Measurements from ENCODE around the gene SLC7A11.
A peak's percentile ranks its signal among the peaks of the same experiment; 100 is the strongest.

- TF ChIP-seq CTCF (IDR thresholded peaks at IDR 0.05) (no peak), POLR2AphosphoS5 (IDR thresholded peaks at IDR 0.05) (peak in 1 of 4 donors; percentile 40), EP300 (IDR thresholded peaks at IDR 0.05) (no peak), POLR2A (IDR thresholded peaks at IDR 0.05) (no peak)
These were observed 6.7 kb downstream of the SLC7A11 start for GRCh38 chr4:138235419-138235952.

All from sigmoid colon (tissue), 4 donors.